Measurements from ENCODE around the gene CCNB1IP1.
"Not testable (repeated sequence)": the region's sequence is repeated elsewhere in the genome, so short reads cannot be mapped to it uniquely, and the experiment has no call there.

CCNB1IP1 gene

GRCh38 chr14:20277409-20277808, 55.7 kb downstream of the CCNB1IP1 start:
- no peak for TF ChIP-seq CTCF (IDR thresholded peaks at IDR 0.05)
- no peak for TF ChIP-seq ZFX (IDR thresholded peaks at IDR 0.05; ENCODE audit: borderline replicate concordance)
- H3K27ac ChIP-seq, result no peak overlapping the region

- H3K27ac ChIP-seq, result no peak overlapping the region
- no peak for TF ChIP-seq CTCF (IDR thresholded peaks at IDR 0.05)
- no peak for TF ChIP-seq ZFX (IDR thresholded peaks at IDR 0.05; ENCODE audit: borderline replicate concordance)
These were observed 59.0 kb downstream of the CCNB1IP1 start for GRCh38 chr14:20274062-20274461.

GRCh38 chr14:20264361-20264760, 68.7 kb downstream of the CCNB1IP1 start:
- not testable (repeated sequence) for H3K27ac ChIP-seq

GRCh38 chr14:20262642-20263128, 70.4 kb downstream of the CCNB1IP1 start:
- TF ChIP-seq CTCF (IDR thresholded peaks at IDR 0.05), result no peak
- TF ChIP-seq ZFX (IDR thresholded peaks at IDR 0.05; ENCODE audit: borderline replicate concordance), result no peak
- no peak overlapping the region for H3K27ac ChIP-seq

Data from 22Rv1 (cell line).